ENCODE results near the gene SCAMP3.
"Not testable (repeated sequence)": the region's sequence is repeated elsewhere in the genome, so short reads cannot be mapped to it uniquely, and the experiment has no call there.

SCAMP3 gene

DNA sequence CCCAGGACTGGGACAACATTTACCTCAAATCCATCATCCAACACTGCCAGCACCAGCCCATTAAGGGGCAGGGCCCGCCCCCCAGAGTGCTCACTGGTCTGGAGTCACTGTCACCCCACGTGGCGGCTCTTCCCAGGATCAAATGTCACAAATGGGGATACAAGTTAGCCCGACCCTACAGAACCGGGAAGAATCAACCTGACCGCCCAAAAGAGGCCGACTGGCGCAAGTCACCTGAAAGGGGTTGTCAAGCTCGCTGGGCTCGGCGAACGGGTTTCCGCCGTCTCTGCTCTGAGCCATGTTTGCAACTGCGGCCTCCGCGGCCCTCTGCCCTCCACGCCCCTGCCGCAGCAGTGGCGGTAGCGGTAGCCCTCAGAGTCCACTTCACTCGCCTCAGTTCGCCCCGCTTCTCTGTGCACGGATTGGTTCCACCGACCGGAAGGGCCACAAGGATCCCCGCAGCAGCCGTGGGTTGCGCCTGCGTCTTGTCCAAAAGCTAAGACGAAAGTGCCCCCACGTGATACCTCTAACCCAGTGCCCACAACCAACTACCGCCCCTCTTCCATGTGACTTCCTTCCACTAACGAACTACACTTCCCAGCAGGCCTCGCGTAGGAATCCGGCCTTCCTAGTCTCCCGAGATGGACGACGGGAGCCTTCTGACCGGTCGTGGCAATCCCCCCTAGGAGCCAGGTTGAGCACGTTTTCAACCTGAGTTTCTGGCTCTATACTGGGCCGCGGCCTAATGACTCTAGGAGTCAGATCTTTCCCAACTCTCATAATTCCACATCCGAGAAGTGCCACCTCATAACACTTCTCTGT, at the start of gene SCAMP3:
Gene SCAMP3, minus strand, starts transcription at position 509 of the 822 bp plus-strand sequence. Its CDS starts 209 bp downstream, at position 300.
- DNase-seq, result peak; percentile 97

DNA sequence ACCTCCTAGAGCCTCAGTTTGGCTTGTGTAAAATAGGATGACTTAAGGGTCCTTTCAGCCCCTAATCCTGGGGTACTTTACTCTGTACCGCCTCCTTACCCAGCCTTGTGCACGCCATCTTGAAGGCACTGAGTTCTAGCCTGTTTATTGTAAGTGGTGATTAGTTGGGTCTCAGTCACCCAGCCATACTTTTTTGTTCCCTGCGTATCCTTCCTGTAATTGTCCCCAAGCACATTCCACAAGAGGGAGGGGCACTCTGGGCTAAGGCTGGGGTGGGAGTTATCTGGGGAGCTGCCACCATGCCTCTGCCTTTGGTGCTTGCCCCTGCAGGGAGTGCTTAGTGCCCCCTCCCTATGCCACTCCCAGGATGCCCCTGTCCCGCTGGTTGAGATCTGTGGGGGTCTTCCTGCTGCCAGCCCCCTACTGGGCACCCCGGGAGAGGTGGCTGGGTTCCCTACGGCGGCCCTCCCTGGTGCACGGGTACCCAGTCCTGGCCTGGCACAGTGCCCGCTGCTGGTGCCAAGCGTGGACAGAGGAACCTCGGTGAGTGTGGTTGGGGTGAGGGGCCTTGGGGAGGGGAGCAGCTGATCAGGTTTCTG, 47.4 kb upstream of the SCAMP3 start:
- DNase-seq, result no peak

DNA sequence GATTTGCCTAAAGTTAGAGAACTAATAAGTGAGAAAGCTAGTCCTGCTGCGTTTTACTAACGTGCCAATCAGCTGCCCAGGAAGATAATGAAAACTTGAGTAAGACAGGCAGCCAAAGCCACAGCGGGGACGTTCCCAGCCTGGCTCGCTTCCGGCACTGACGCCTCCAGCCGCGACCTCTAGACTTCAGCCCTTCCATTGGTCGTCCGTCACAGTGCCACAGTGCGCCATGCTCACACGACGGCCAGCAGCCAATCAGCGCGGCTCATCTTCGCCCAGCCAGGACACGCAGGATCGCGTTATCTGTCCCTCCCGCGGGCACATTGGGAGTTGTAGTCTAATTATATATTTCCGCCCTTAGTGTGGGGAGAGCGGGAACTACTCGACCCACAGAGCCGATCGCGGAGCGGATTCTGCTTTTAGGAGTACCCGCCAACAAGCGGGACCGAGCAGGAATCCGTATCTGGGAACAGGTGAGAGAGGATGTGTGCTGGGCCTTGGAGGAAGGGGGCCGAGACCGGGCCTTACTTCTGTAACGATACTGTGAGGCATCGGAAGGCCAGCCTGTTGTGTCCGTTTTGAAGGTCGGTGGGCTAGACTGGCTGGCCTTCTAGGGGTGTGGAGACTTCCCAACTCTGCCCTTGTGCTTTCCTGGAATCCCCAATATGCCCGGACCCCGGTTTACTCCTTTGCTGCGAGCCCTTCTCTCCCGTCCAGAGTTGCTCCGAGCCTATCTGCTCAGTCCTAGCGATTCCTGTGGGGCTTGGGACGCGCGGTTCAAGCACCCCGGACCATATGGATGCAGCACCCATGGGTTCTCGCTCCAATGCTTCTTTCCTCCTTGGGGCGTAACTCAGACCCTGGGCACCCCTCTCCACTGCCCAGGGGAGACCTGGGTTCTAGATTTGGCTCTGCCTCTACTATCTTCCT, 46.6 kb upstream of the SCAMP3 start, which contains the start of gene FDPS:
Gene FDPS, plus strand, starts transcription at position 374 of the 930 bp plus-strand sequence. CDS start 924 bp downstream, outside the sequence.
- peak; percentile 100 for DNase-seq

DNA sequence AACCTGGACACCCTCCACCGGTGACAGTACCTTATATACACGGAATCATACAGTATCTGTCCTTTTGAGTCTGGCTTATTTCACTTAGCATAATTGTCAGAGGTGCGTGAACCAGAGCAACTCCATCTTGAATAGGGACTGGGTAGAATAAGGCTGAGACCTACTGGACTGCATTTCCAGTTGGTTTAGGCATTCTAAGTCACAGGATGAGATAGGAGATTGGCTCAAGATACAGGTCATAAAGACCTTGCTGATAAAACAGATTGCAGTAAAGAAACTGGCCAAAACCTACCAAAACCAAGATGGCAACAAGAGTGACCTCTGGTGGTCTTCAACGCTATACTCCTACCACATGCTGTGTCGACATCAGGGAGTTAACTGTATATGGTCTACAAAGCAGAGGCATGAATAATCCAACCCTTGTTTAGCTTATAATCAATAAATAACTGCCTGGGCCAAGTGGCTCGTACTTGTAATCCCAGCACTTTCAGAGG, 45.1 kb upstream of the SCAMP3 start:
- DNase-seq, result no peak

DNA sequence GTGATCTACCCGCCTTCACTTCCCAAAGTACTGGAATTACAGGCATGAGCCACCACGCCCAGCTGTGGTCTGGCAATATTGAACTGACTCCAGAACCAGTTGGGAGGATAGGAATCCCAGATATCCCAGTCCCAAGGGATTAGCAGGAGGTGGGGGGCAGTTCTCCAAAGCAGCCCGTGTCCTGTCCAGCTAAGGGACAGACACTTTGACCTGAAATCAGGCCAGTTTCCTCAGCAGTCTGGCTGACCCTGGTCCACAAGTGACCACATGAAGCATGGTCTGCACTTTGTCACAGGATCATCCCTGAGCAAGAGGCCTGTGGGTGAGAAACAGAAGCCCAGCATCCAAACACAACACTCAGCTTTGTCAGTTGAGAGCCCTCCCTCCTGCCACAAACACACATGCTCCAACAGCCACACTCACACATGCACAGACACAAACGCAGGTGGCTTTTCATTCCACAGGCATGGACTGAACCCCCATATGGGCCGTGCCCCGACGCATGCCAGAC, 43.8 kb upstream of the SCAMP3 start:
- DNase-seq, result no peak

DNA sequence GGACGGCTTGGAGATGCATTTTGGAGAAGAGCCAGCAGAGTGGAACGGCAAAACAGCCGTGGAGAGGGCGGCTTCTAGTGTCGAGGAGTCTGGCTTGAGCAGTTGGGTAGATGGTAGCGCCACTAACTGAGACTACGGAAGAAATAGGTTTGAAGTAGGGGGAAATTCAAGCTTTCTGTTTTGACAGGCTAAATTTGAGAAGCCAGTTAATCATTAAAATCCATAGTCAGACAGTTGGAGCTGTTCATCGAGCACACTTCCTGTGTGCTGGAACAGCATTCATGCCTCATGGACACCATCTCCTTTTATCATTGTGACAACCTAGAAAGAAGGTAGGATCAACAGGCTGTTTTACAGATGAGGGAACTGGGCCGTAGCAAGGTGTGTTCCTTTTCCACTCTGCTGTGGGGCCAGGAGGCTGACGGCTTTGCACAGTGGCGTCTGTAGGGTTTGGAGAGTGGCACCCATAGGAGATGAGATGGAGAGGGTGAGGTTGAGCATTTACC, 42.5 kb upstream of the SCAMP3 start:
- DNase-seq, result no peak

DNA sequence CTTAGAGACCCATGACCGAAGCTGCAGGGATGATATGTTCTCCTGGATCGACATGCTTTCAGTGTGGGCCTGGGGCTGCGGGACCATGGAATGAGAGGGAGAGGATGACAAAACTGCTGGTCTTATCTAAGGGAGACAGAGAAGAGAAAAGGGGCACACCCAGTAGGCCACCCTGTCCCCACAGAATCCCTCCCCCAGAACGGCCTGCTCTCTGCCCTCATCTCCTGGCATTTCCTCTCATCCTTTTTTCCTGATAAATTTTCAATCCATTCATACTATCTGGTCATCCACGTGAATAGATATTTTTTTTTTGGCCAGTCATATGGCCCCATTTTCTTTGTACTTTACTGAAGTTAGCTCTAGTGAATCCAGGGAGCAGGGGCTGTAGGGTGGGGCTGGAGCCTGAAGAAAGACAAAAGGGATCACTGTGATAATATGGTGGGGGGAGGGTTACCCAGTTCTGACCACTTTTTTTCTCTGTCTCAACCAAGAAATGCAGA, 39.2 kb upstream of the SCAMP3 start, which contains the start of gene PKLR:
Gene PKLR, minus strand, starts transcription at position 97 of the 500 bp plus-strand sequence. Its CDS starts 43 bp downstream, at position 54.
- DNase-seq, result no peak

DNA sequence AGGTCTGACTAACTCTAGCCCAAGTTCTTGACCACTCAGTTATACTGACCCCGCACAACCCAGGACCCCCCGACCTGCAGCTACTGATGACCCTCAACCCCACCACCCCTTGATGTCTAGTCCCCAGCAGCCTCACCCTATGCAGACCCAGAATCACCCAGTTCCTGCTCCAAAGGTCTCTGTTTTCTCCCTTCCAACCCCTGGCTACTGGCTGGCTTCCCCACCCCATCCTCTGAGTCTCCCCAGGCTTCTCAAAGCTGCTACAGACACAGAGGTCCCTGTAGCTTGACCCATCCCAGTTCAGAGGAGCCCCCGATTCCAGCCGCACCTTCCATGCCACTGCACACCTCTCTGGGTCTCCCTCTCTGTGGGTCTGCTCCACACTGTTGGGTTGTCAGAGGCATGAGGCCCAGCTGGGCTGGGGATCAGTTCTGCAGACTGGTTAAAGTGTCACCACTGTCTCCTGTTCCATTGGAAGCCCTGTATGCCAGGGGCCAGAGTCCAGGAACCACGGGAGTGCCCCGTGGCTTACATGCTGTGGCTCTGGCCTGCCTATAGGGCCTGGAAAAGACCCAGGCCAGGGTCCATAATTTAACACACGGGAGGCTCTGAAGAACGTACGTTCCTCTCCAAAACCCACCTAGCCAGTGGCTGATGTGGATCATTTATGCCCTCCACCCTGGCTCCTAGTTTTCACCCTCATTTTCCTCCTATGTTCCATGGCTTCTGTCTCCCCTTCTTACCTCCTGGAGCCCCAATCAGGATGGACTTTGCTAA, 38.6 kb upstream of the SCAMP3 start:
- DNase-seq, result no peak

DNA sequence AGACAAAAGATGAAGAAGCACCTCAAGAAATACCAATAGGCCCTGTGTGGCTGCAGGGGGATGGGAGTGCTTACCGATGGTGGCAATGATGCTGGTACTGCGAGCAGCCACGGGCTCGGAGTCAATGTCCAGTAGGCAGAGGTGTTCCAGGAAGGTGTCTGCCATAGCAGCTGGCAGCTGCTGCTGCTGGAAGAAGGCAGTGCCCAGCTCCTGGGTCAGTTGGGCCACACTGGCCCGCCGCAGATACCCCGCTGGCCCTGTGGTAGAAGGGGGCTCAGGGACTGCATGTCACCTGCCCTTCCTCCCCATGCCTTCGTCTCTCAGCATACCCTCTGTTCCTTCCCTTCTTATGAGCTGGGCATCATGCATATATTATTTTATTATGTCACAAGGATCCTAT, 37.9 kb upstream of the SCAMP3 start:
- DNase-seq, result no peak

DNA sequence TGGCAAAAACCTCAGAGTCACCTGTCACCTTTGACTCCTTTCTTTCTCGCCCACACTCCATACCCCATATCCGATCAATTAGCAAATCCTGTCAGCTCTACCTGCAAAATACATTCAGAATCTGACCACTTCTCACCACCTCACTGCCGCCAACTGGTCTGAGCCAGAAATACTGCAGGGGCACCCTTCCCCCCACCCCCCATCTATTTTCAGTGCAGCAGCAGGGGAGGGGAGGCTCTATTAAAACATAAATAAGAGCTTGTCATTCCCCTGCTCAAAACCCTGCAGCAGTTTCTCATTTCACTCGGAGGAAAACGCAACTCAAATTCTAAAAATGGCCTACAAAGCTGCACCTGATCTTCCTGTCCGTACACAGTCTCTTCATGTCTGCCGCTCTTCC, 35.2 kb upstream of the SCAMP3 start:
- no peak for DNase-seq

DNA sequence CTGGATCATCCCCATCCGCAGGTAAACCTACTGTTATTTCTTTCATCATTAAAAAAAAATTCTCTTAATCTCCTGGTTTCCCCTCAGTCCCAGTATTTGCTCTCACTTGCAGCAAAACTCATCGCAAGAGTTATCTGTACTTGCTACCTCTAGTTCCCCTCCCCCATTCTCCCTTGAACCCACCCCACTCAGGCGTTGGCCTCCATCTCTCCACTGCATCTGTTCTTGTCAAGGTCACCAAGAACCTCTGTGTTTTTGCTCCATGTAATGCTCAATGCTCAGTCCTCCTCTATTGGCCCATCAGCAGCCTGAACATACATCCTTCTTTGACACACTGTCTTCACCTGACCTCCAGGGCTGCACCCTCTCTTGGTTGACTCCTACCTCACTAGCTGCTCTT, 34.5 kb upstream of the SCAMP3 start:
- DNase-seq, result no peak

DNA sequence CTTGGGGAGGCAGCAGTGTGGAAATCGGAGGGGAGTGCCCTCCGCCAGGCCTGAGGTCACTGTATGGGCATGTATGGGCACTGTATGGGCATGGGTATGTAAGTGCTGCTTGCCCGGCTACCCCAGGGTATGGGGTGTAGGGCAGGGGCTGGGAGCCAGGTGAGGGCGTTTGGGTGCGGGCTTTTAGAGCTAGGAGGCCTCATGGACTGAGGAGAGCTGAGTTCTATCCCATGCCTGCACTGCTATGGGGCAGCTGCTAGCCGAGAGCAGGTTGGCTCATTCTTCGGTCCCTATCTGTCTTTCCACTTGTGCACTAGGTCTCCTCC, 33.7 kb upstream of the SCAMP3 start:
- no peak for DNase-seq

DNA sequence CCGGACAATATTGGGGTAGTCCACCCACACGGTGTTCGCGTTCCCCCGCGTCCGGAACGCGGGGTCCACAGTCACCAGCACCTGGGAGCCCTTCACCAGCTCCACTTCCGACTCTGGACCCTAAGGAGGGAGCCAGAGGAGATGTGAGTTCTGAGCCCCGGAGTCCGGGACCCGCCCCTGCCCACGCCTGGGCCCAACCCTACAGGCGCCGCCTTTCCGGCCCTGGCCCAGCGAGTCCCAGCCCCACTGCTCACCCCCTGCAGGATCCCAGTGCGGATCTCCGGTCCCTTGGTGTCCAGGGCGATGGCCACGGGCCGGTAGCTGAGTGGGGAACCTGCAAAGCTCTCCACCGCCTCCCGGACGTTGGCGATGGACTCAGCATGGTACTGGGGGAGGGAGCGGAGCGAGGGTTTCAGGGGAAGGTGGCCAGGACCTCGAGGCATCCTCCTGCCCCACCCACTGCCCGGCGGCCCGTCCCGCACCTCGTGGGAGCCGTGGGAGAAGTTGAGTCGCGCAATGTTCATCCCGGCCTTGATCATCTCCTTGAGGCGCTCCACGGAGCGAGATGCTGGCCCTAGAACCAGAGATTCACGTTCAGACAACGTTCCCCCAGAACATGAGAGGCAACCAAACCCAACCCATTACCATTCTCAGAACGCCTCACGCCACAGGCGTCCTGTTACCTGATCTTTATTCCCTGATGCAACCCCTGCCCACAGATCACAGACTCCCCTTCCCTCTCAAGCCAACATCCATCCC, 33.2 kb upstream of the SCAMP3 start:
- DNase-seq, result no peak

DNA sequence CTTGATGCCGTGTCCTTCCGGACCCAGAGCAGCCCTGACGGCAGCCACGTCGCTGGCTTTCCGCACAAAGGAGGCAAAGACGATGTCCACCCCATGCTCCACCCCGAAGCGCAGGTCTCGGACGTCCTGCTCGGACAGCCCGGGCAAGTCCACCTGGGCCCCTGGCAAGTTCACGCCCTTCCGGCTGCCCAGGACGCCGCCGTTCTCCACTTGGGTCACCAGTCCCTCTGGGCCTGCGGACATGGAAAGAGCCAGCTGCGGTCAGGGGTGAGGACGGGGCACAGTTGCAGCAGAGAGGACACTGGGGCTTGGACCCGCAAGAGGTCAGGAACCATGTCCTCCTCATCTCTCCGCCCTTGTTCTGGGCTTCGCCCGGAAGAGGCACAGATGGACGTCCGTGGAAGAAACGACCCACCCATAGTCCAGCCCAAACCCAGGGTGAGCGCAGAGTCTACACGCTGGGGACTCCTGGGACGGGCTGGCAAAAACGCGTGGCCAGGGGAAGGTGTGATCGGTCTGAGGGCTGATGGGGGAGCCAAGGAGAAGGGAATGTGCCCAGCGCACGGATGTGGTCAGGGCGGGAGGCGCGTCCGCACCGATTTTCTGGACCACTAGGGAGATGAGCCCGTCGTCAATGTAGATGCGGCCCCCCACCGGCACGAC, 32.5 kb upstream of the SCAMP3 start:
- no peak for DNase-seq

DNA sequence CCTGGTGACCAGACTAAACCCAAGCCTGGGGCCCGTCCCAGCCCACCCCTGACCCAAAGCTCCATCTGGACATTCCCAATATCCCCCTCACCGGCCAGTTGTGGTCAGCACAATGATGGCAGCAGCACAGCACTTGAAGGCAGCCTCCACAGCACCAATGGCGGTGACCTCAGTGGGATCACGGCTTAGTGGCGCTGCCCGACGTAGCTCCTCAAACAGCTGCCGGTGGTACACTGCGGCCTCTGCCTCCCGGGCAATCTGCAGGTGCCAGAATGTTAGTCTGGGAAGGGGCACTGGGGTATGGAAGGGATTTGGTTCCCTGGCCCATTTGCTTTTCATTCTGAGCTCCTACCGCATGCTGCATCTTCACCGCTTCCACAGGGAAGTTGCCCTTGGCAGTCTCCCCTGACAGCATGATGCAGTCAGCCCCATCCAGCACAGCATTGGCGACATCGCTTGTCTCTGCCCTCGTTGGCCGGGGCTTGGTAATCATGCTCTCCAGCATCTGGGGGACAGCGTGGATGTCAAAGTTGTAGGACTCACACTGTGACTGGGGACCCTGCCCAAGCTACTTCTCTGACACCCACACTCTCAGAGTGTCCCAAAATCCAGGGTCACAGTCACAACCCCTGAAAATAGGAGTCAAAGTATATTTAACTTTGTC, 31.1 kb upstream of the SCAMP3 start:
- no peak for DNase-seq

DNA sequence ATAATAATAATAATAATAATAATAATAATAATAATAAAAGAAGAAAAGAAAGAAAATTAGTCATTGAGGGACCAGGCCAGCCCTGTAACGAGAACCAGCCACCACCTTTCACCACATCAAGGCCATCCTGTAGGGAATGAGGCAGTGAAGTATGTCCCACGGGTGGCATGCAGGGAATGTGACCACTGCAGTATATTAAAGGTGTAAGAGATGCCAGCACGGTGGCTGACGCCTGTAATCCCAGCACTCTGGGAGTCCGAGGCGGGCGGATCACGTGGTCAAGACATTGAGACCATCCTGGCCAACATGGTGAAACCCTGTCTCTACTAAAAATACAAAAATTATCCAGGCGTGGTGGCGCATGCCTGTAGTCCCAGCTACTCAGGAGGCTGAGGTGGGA, 28.8 kb upstream of the SCAMP3 start:
- DNase-seq, result not testable (repeated sequence)

DNA sequence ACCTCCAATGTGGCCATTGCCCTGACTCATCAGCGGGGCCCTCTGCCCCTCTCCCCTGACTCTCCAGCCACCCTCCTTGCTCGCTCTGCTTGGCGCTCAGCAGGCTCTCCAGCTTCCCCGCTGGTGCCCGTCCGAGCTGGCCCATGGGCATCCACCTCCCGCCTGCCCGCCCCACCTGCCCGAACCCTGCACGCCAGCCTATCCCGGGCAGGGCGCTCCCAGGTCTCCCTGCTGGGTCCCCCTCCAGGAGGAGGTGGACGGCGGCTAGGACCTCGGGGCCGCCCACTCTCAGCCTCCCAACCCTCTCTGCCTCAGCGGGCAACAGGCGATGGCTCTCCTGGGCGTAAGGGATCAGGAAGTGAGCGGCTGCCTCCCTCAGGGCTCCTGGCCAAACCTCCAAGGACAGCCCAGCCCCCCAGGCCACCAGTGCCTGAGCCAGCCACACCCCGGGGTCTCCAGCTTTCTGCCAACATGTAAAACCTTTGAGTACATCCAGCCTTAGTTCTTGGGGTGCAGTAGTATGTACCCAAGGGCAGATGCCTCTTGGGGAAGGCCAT, 25.9 kb upstream of the SCAMP3 start:
- no peak for DNase-seq

DNA sequence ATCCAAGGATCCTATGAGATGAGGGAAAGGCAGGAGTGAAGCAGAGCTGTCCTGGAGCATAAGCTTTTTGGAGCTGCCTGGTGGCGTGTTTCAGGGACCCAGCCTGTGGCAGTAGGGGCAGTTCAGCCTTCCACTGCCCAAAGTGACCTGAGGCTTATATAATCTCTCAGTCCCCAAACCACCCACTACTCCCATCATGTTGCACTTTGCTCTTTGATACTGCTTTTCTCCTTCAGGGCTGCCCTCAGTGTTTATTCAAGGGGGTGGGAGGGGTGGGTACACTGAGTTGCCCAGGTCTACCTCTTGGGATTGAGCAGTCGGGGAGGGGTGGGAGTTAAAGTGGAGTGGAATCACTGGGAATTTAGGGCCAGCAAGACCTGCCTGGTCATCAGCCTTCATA, 24.4 kb upstream of the SCAMP3 start:
- DNase-seq, result no peak

DNA sequence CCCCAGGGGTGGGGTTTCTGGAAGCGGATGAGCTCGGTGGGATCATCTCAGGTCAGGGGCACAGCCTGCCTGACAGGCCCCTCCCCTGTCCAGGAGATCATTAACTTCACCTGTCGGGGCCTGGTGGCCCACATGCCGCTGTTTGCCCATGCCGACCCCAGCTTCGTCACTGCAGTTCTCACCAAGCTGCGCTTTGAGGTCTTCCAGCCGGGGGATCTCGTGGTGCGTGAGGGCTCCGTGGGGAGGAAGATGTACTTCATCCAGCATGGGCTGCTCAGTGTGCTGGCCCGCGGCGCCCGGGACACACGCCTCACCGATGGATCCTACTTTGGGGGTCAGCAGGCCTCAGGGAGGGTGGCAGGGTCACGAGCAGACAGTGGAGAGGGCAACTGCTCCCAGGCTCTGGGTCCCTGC, 23.5 kb upstream of the SCAMP3 start:
- DNase-seq, result no peak

All from femur (tissue), 1 donor.